GM03348 (cell line): ENCODE data around the gene ZBTB7C.

ENCODE experiments used
- DNase-seq: peaks from one replicate; pipeline ENCODE4 v3.0.0; 2012; ENCODE audit warnings: low spot score

Gene ZBTB7C

GRCh38 chr18:48352051-48352755, 57.0 kb downstream of the ZBTB7C start:
- DNase-seq: no peak

- DNase-seq: no peak
Observed at GRCh38 chr18:48351216-48352050, 57.8 kb downstream of the ZBTB7C start.

GRCh38 chr18:48348739-48349138, 60.4 kb downstream of the ZBTB7C start:
- no peak for DNase-seq

GRCh38 chr18:48347756-48348326, 61.3 kb downstream of the ZBTB7C start:
- DNase-seq: no peak

- DNase-seq: peak; percentile 42
Observed at GRCh38 chr18:48345596-48345995, 63.6 kb downstream of the ZBTB7C start.

- no peak for DNase-seq
Observed at GRCh38 chr18:48342581-48342980, 66.6 kb downstream of the ZBTB7C start.

GRCh38 chr18:48342125-48342524, 67.1 kb downstream of the ZBTB7C start:
- DNase-seq: no peak

GRCh38 chr18:48340560-48340959, 68.6 kb downstream of the ZBTB7C start:
- DNase-seq: no peak

GRCh38 chr18:48339692-48340091, 69.5 kb downstream of the ZBTB7C start:
- no peak for DNase-seq

- no peak for DNase-seq
Observed at GRCh38 chr18:48338915-48339314, 70.3 kb downstream of the ZBTB7C start.

- DNase-seq: no peak
Observed at GRCh38 chr18:48337053-48337452, 72.1 kb downstream of the ZBTB7C start.

GRCh38 chr18:48336332-48336731, 72.9 kb downstream of the ZBTB7C start:
- DNase-seq: no peak

GRCh38 chr18:48335829-48336228, 73.4 kb downstream of the ZBTB7C start:
- DNase-seq: no peak

GRCh38 chr18:48334845-48335244, 74.3 kb downstream of the ZBTB7C start:
- no peak for DNase-seq

GRCh38 chr18:48333563-48333962, 75.6 kb downstream of the ZBTB7C start:
- DNase-seq: no peak

GRCh38 chr18:48330016-48330991, 78.9 kb downstream of the ZBTB7C start:
- peak; percentile 74 for DNase-seq

GRCh38 chr18:48328473-48329210, 80.5 kb downstream of the ZBTB7C start:
- DNase-seq: no peak

GRCh38 chr18:48326901-48327675, 82.1 kb downstream of the ZBTB7C start:
- DNase-seq: peak; percentile 44

GRCh38 chr18:48325115-48325665, 84.0 kb downstream of the ZBTB7C start:
- DNase-seq: no peak

- DNase-seq: no peak
Observed at GRCh38 chr18:48324651-48325050, 84.5 kb downstream of the ZBTB7C start.
